ENCODE results near the gene NF2. TPM values are rescaled to one million over a fixed set of nuclear protein-coding genes. Genes with fewer than 3 reads are reported as not detected.

NF2 gene
- total and polyA plus RNA-seq, 2 of the 8 experiments (the other 6 are each of a cell fraction or from before 2014, with no cell fraction given) = 17.6 to 53.6 TPM

- no peak for TF ChIP-seq PHF8 (conservative IDR thresholded peaks at IDR 0.05; ENCODE audit: low read depth, low read length)
- no peak for TF ChIP-seq YY1 (IDR thresholded peaks at IDR 0.05; ENCODE audit: low read depth, low read length)
- no peak for TF ChIP-seq HDAC6 (IDR thresholded peaks at IDR 0.05; ENCODE audit: low read depth, low read length)
Measured at GRCh38 chr22:29598684-29599020, 4.8 kb upstream of the NF2 start (continued).
